HG02884 (cell line): ENCODE results near the gene BRF1.
A peak's percentile ranks its signal among the peaks of the same experiment; 100 is the strongest.
"Not testable (repeated sequence)": the region's sequence is repeated elsewhere in the genome, so short reads cannot be mapped to it uniquely, and the experiment has no call there.

ENCODE experiments used
- ATAC-seq: cut with Tn5 transposase; IDR thresholded peaks from one replicate; pipeline ENCODE4 v1.9.1; 2021; ENCODE audit warnings: mild to moderate bottlenecking, moderate library complexity; ENCODE audit not compliant: unreplicated experiment

BRF1 gene, protein sequence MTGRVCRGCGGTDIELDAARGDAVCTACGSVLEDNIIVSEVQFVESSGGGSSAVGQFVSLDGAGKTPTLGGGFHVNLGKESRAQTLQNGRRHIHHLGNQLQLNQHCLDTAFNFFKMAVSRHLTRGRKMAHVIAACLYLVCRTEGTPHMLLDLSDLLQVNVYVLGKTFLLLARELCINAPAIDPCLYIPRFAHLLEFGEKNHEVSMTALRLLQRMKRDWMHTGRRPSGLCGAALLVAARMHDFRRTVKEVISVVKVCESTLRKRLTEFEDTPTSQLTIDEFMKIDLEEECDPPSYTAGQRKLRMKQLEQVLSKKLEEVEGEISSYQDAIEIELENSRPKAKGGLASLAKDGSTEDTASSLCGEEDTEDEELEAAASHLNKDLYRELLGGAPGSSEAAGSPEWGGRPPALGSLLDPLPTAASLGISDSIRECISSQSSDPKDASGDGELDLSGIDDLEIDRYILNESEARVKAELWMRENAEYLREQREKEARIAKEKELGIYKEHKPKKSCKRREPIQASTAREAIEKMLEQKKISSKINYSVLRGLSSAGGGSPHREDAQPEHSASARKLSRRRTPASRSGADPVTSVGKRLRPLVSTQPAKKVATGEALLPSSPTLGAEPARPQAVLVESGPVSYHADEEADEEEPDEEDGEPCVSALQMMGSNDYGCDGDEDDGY

DNA sequence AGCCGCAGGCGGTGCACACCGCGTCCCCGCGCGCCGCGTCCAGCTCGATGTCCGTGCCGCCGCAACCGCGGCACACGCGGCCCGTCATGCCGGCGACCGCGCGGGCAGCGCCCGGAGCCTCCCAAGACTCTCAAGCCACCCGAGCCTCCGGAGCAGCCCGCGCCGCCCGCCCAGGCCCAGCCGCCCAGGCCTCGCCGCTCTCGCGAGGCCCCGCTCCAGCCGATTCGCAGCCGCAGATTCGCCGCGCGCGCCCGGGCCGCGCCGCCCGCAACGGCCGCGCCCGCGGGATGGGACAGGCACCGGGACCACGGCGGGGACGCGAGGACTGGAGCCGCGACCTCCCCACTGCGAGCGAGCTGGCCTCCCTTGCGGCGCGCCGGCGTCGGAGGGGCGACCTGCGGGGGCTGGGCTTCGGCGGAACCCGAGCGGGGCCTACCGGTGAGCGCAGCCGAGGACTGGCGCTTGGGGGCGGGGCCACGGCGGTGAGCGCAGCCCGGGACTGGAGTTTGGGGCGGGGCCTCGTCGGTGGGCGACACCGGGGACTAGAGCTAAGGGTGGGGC is at the start of gene BRF1:
Gene BRF1, minus strand, starts transcription at position 460 of the 561 bp plus-strand sequence. Its CDS starts 372 bp downstream, at position 88.
- peak; percentile 84 for ATAC-seq

DNA sequence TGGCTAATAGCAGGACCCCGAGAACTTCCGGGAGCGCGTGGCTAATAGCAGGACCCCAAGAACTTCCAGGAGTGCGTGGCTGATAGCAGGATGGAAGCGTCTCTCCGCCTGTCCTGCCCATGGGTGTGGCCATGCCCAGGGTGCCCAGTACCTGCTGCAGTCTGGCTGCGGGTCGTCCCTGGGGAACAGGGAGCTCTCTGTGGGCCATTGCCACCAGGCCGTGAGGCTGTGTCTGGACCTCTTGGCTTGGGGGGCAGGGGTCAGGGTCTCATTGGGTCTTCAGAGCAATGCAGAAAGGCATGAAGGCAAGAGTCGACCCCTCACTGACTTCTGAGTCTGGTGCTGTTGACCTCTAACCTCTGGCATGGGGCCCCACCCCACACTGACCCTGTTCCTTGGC is 49.2 kb upstream of the BRF1 start:
- ATAC-seq = no peak

- no peak for ATAC-seq
Measured at GRCh38 chr14:105348945-105349699, 48.3 kb upstream of the BRF1 start.

- no peak for ATAC-seq
Measured at GRCh38 chr14:105348169-105348944, 47.6 kb upstream of the BRF1 start.

- no peak for ATAC-seq
Measured at GRCh38 chr14:105347587-105347968, 46.8 kb upstream of the BRF1 start.

DNA sequence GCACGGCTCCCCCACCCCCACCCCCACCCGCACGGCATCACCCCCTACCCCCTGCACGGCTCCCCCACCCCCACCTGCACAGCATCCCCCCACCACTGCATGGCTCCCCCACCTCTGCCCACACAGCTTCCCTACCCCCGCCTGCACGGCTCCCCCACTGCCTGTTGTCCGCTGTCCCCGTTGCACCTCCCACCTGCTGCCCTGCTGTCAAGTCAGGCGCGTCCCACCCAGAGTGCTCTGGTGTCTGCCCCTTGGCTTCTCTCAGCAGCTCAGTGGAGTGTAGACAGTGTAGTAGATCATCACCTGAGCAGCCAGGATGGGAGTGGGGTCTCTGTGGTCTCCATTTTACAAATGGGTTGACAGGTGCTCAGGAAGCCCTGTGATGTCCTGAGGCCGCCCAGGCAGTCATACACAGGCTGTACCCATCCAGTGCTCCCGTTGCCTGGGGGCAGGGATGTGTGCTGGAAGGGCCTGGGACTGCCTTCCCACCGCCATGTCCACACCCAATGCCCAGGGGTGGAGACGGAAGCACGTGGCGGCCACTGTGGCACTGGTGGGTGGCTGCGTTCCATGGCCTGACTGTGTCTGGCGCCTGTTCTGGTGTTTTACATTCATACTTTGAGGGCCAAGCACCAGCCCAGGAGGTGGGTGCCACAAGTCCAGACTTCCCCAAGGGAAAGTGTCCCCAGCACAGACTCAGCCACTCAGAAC is 46.2 kb upstream of the BRF1 start:
- ATAC-seq = no peak

- no peak for ATAC-seq
Measured at GRCh38 chr14:105346200-105346533, 45.4 kb upstream of the BRF1 start.

DNA sequence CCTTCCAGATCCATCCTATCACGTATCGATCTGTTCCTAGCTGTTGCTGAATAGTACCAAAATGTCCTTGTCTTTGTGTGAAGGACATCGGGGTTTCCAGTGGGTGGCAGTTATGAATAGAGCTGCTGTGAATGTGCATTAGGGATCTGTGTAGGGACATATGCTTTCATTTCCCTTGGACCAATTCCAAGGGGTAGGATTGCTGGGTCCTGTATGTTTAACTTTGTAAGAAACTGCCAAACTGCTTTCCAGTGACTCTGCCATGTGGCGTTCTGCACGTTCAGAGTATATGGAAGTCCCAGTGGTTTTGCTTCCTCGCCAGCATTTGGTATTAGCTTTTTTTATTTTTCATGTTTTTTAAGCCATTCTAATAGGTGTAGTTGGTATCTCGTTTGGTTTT is 42.4 kb upstream of the BRF1 start:
- no peak for ATAC-seq

DNA sequence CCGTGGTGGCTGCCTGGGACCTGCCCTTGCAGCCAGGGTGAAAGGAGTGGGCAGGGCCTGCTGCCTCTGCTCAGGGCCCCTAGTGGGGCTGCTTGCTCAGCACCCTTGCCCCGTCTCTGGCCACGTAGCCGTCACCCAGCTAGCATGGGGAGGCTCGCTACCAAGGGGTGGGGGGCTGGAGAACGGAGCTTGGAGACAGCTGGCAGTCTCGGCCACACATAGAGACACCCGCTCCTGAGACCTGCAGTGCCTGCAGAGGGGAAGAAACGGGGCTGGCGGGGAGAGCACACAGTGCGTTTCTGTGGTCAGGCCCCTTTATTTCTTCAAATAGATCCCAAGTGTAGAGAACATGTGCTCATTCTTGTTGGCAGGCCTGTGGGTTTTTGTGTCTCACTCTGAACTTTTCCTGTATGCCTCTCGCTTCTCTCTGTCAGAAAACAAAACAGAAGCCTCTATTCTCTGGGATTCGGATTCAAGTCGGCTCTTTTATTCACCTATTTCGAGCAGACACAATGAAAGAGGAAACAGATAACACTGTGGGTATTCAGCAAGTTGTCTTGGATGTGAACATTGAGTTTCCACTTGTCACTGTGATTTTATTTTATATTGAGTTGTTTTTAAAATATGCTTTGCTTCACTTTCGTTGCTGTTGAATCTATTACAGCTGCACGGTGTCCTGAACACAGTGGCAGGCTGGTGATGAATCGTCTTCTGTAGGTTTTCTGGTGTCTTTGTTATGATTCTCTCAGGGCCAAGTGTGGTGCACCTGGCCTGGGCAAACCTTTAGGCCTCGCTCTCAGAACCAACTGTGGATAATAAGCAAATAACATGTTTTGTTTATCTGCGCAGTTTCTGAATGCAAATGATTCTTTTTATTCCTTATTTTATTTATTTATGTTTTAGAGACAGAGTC is 40.3 kb upstream of the BRF1 start:
- ATAC-seq = no peak

GRCh38 chr14:105337966-105338741 is 37.4 kb upstream of the BRF1 start:
- ATAC-seq = no peak

GRCh38 chr14:105337433-105337832 is 36.6 kb upstream of the BRF1 start:
- no peak for ATAC-seq

GRCh38 chr14:105336477-105337287 is 35.9 kb upstream of the BRF1 start:
- ATAC-seq = no peak

DNA sequence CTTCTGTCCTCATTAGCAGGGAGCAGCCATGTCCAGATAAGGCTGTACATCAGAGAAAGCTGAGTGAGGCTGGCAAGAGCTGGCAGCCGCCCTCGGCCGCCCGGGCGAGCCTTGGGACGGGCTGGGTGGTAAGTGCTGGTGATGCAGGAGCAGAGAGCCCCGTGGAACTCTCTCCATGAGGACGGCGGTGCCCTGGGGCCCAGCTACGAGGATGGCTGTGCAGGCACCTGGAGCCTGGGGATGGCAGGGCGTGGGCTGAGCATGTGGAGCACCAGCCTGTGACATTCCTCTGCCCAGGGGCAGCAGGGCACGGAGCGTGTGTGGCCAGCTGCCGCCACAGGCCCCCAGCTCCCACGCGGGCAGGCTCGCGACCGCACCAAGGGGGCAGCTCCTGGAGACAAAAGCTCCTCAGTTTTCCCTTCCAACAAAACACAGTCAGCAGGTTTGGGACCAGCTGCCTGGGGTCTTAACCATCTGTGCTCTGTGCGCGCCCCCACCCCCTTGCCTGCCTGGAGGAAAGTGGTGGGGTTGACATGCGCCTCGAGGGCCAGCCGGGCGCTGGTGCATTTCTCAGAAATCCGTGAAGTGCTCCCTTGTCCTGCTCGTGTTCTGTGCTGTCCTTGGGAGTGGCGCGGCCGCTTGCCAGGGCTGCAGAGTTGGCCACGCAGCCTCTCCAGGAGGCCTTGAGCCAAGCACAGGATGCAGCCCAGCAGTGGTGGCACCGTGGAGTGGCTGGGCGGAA is 35.1 kb upstream of the BRF1 start:
- ATAC-seq = no peak

DNA sequence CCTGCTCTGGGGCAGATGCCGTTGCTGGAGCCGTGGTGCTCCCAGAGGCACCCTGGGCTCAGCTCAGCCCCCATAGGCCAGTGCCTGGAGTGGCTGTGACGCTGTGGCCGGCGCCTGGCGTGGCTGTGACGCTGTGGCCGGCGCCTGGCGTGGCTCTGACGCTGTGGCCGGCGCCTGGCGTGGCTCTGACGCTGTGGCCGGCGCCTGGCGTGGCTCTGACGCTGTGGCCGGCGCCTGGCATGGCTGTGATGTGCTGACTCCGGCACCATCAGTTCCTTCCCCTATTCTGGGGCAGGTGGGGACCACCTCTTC is 34.4 kb upstream of the BRF1 start:
- not testable (repeated sequence) for ATAC-seq

DNA sequence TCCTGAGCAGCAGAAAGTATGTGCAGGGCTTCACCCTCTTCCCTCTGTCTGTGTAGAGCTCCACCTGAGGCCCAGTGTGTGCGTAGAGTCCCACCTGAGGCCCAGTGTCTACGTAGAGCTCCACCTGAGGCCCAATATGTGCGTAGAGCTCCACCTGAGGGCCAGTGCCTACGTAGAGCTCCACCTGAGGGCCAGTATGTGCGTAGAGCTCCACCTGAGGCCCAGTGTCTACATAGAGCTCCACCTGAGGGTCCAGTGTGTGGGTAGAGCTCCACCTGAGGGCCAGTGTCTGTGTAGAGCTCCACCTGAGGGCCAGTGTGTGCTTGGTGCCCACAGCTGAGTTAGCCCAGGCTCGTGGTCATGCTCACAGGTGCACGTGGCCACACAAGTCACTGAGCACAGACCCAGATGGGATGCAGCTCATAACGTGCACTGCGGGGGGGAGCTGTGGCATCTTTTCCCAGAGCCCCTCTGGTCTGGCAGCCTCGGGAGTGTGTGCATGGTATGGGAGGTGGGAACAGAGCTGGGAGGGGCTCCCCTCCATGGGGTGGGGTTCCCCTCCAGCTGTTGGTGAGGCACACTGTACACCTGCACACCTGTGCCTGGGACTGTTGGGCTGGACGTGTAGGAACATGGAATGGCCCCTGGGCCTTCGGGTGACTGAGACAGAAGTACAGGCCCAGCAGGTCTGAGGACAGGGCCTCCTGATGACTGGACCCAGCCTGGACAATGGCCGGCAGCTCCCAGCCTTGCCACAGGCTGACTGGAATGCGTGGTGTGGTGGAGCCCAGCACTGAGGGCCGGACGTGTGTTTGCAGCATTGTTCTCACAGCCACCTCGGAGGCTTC is 33.8 kb upstream of the BRF1 start:
- no peak for ATAC-seq
